D721Med (cell line): ENCODE data around the gene PPM1M.

Experiments
- DNase-seq: peaks from one replicate; pipeline ENCODE4 v3.0.0; 2011; ENCODE audit warnings: low spot score; ENCODE audit not compliant: insufficient read length
- FAIRE-seq: peaks from 2 replicates; lab custom pipeline; 2011; peaks lifted over from hg19 to GRCh38; lab: Jason Lieb, UNC
- TF ChIP-seq, protein P1 (sequence below): IDR thresholded peaks from 2 replicates; pipeline ENCODE4 v1.5.1; 2012; ENCODE audit warnings: mild to moderate bottlenecking, control low read depth; ENCODE audit not compliant: insufficient read depth; ENCODE audit errors: missing control alignments

Gene PPM1M

DNA sequence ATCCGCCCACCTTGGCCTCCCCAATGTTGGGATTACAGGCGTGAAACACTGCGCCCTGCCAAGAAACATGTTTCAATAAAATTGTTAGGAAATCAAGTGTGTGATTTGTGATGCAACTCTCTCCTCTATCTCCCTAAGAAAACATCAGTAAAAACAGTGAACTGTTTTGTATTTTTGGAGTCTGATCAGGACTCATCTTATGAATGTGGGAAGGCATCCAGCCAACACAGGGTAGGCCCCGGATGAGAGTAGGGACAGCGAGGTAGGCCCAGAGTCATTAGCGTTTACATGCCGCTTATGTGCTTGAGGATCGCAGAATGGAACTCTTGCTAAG is 41.2 kb downstream of the PPM1M start:
- DNase-seq (no peak), FAIRE-seq (no peak)
- TF ChIP-seq, protein P1, sequence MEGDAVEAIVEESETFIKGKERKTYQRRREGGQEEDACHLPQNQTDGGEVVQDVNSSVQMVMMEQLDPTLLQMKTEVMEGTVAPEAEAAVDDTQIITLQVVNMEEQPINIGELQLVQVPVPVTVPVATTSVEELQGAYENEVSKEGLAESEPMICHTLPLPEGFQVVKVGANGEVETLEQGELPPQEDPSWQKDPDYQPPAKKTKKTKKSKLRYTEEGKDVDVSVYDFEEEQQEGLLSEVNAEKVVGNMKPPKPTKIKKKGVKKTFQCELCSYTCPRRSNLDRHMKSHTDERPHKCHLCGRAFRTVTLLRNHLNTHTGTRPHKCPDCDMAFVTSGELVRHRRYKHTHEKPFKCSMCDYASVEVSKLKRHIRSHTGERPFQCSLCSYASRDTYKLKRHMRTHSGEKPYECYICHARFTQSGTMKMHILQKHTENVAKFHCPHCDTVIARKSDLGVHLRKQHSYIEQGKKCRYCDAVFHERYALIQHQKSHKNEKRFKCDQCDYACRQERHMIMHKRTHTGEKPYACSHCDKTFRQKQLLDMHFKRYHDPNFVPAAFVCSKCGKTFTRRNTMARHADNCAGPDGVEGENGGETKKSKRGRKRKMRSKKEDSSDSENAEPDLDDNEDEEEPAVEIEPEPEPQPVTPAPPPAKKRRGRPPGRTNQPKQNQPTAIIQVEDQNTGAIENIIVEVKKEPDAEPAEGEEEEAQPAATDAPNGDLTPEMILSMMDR: no peak

DNA sequence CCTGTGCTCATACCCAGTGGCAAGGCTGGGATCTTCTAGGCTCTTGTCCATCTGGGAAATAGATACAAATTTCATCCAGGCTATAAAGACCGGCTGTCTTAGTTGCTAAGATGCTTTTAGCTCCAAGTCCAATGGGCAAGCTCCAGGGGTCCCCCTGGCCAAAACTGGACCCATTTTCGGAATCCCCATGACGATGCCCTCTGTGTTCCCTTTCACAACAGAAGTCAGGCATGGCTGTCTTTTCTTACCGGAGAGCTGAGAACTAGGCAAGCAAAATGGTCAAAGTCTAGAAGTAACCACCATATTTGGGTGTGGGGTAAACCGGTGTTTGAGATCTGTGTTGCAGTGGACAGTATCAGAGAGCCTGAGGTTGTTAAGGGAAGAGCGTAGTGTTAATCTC is 43.1 kb downstream of the PPM1M start:
- no peak for DNase-seq
- TF ChIP-seq, protein P1: no peak
- FAIRE-seq: no peak

- FAIRE-seq (no peak), DNase-seq (no peak)
- TF ChIP-seq, protein P1: no peak
These were observed 43.8 kb downstream of the PPM1M start for GRCh38 chr3:52289338-52289746.

DNA sequence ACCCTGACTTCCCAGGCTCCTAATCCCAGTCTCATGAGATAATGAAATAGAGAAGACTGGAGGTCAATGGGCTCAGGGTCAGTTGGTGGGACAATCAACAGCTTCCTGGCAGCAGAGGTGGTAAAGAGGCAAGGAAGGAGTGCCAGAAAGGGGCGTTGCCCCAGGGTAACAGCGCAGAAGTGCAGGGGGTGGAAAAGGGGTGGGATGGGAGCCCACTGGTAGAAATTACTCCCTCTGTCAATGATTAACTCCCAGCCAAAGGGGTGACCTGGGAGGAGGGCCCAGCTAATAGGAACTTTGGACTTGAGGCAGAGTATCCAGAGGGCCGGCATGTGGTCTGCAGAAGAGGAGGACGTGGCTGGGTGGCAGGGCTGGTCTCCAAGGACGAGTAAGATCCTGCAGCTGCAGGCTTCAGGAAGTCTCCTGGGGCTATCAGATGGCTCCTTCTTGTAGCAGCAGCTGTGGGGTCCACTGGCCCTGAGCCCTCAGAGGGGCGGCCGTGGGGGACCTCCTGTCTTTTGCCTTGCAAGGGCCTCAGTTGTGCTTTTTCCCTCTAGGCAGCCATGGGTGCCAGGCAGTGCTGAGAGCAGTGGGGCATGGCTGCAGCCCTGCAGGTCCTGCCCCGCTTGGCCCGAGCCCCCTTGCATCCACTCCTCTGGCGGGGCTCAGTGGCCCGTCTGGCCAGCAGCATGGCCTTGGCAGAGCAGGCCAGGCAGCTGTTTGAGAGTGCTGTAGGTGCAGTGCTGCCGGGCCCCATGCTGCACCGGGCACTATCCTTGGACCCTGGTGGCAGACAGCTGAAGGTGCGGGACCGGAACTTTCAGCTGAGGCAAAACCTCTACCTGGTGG is 44.4 kb downstream of the PPM1M start:
- FAIRE-seq: no peak
- DNase-seq: no peak
- TF ChIP-seq, protein P1: no peak

- TF ChIP-seq, protein P1: no peak
- no peak for FAIRE-seq
- DNase-seq: no peak
These were observed 45.3 kb downstream of the PPM1M start for GRCh38 chr3:52290596-52291507.

DNA sequence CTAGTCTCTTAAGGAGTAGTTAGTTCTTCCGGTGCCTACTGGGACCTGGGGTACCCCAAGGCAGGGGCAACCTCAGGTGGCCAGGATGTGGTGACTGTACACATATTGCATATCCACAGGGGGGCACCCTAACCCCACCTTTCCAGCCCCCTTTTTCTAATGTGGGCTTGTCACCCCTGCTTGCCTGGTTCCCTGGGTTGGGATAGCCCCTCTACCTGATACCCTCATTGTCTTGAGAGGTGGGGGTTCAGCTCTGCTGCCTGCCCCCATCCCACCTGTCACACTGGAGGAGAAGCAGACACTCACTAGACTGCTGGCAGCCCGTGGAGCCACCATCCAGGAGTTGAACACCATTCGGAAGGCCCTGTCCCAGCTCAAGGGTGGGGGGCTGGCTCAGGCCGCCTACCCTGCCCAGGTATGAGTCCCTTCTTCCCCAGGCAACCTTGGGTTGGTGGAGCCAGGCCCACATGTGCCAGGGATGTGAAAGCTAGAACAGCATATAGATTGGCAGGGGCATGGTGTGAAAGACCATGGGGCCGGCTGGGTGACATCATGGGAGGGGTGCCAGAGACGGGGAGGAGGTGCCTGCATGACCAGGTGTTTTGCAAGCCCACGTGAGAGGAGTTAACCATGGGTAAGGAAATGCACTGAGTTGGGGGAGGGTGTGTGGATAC is 46.1 kb downstream of the PPM1M start:
- no peak for FAIRE-seq

More for the DNA sequence above, 46.1 kb downstream of the PPM1M start:
- TF ChIP-seq, protein P1: peak; percentile 44
- DNase-seq: peak; percentile 63
